IMR-90 (cell line): ENCODE measurements around the gene TWIST2.

Experiments used
- BHLHE40 ChIP-seq: fragments of 150-350 bp; IDR thresholded peaks from 2 replicates; pipeline ENCODE4 v1.6.1; 2016; ENCODE audit warnings: mild to moderate bottlenecking, low read depth, low read length
- CEBPB ChIP-seq: IDR thresholded peaks from 2 replicates; pipeline ENCODE4 v1.6.1; 2012; ENCODE audit warnings: low read depth, low read length, improper control_type of control experiment
- CTCF ChIP-seq: conservative IDR thresholded peaks from 2 replicates; pipeline ENCODE4 v1.5.1; 2012; ENCODE audit warnings: mild to moderate bottlenecking, low read depth, low read length, improper control_type of control experiment
- MXI1 ChIP-seq: IDR thresholded peaks from 2 replicates; pipeline ENCODE4 v1.6.1; 2012; ENCODE audit warnings: low read depth, mild to moderate bottlenecking, low read length, moderate library complexity, borderline replicate concordance
- POLR2A ChIP-seq: IDR thresholded peaks from 2 replicates; pipeline ENCODE4 v1.6.1; 2012; ENCODE audit warnings: mild to moderate bottlenecking, low read depth, low read length
- SMC3 ChIP-seq: fragments of 150-350 bp; IDR thresholded peaks from 2 replicates; pipeline ENCODE4 v1.6.1; 2016; ENCODE audit warnings: low read depth, mild to moderate bottlenecking, antibody characterized with exemption, low read length, moderate library complexity

GRCh38 chr2:238916875-238917590 lies 69.1 kb downstream of the TWIST2 start:
- TF ChIP-seq CTCF (no peak), POLR2A (no peak), MXI1 (no peak), CEBPB (no peak), BHLHE40 (no peak), SMC3 (no peak)
